Central memory CD8-positive, alpha-beta T cell (primary cell): ENCODE data around the gene ABHD6.
"Not testable (repeated sequence)": the region's sequence is repeated elsewhere in the genome, so short reads cannot be mapped to it uniquely, and the experiment has no call there.

Experiments
- ATAC-seq: fragments of 150-1000 bp; cut with Tn5 transposase; replicated peaks from 2 replicates; pipeline ENCODE4 v1.10.0; 2022; ENCODE audit warnings: mild to moderate bottlenecking, moderate FRiP score, moderate number of reproducible peaks; ENCODE audit not compliant: poor library complexity, severe bottlenecking; ENCODE audit errors: extremely low read depth
- DNase-seq, 2 donors: peaks; one replicate each; pipeline ENCODE4 v3.0.0; 2021; ENCODE audit warnings: low spot score in 2 of 2
- H3K27ac Mint-ChIP-seq: one replicate; pipeline ENCODE4 v1.8.0; 2022; ENCODE audit warnings: low read depth, mild to moderate bottlenecking, moderate library complexity, mixed read lengths
- H3K27me3 Mint-ChIP-seq: one replicate; pipeline ENCODE4 v1.8.0; 2022; ENCODE audit warnings: mixed read lengths
- H3K36me3 Mint-ChIP-seq: one replicate; pipeline ENCODE4 v1.8.0; 2022; ENCODE audit warnings: mild to moderate bottlenecking, moderate library complexity, mixed read lengths; ENCODE audit not compliant: insufficient read depth
- H3K4me1 Mint-ChIP-seq: one replicate; pipeline ENCODE4 v1.8.0; 2022; ENCODE audit warnings: mixed read lengths
- H3K4me3 Mint-ChIP-seq: one replicate; pipeline ENCODE4 v1.8.0; 2022; ENCODE audit warnings: mild to moderate bottlenecking, moderate library complexity, mixed read lengths
- H3K9me3 Mint-ChIP-seq: one replicate; pipeline ENCODE4 v1.8.0; 2022; ENCODE audit warnings: mixed read lengths

The ABHD6 gene

GRCh38 chr3:58215317-58216025, 22.1 kb upstream of the ABHD6 start:
- Mint-ChIP-seq H3K4me3 (peak overlapping the region; percentile 19), H3K36me3 (peaks cover 3% of the 10 kb centered on the region), H3K27me3 (no peaks in the 10 kb centered on the region), H3K9me3 (no peaks in the 10 kb centered on the region), H3K4me1 (peaks cover 23% of the 10 kb centered on the region), H3K27ac (peak overlapping the region; percentile 88)
- ATAC-seq (no peak), DNase-seq (no peak)

GRCh38 chr3:58216496-58217195, 20.9 kb upstream of the ABHD6 start:
- peaks cover 4% of the 10 kb centered on the region for H3K36me3 Mint-ChIP-seq
- no peaks in the 10 kb centered on the region for H3K27me3 Mint-ChIP-seq
- no peak for DNase-seq
- H3K4me1 Mint-ChIP-seq = peaks cover 27% of the 10 kb centered on the region
- H3K27ac Mint-ChIP-seq = no peak overlapping the region
- H3K4me3 Mint-ChIP-seq = no peak overlapping the region
- H3K9me3 Mint-ChIP-seq = no peaks in the 10 kb centered on the region
- no peak for ATAC-seq

GRCh38 chr3:58217209-58217811, 20.3 kb upstream of the ABHD6 start:
- H3K36me3 Mint-ChIP-seq = peaks cover 5% of the 10 kb centered on the region
- peak overlapping the region; percentile 34 for H3K4me3 Mint-ChIP-seq
- ATAC-seq = peak; percentile 53
- peaks cover 30% of the 10 kb centered on the region for H3K4me1 Mint-ChIP-seq
- H3K27ac Mint-ChIP-seq = no peak overlapping the region
- peak; percentile 27 to 30 for DNase-seq
- H3K9me3 Mint-ChIP-seq = no peaks in the 10 kb centered on the region
- H3K27me3 Mint-ChIP-seq = no peaks in the 10 kb centered on the region

GRCh38 chr3:58218904-58219303, 18.7 kb upstream of the ABHD6 start:
- Mint-ChIP-seq H3K9me3 (no peaks in the 10 kb centered on the region), H3K27ac (no peak overlapping the region), H3K4me3 (no peak overlapping the region), H3K27me3 (no peaks in the 10 kb centered on the region), H3K36me3 (peaks cover 5% of the 10 kb centered on the region), H3K4me1 (peaks cover 35% of the 10 kb centered on the region)
- ATAC-seq (no peak), DNase-seq (no peak)

- peak overlapping the region; percentile 17 for H3K27ac Mint-ChIP-seq
- H3K27me3 Mint-ChIP-seq = no peaks in the 10 kb centered on the region
- DNase-seq (no peak), ATAC-seq (peak; percentile 62)
- peaks cover 7% of the 10 kb centered on the region for H3K36me3 Mint-ChIP-seq
- no peaks in the 10 kb centered on the region for H3K9me3 Mint-ChIP-seq
- H3K4me3 Mint-ChIP-seq = no peak overlapping the region
- peaks cover 17% of the 10 kb centered on the region for H3K4me1 Mint-ChIP-seq
Measured at GRCh38 chr3:58222161-58222724, 15.3 kb upstream of the ABHD6 start.

- no peak for ATAC-seq
- H3K9me3 Mint-ChIP-seq = no peaks in the 10 kb centered on the region
- peaks cover 4% of the 10 kb centered on the region for H3K27me3 Mint-ChIP-seq
- DNase-seq = no peak
- no peak overlapping the region for H3K4me3 Mint-ChIP-seq
- H3K27ac Mint-ChIP-seq = no peak overlapping the region
- peaks cover 4% of the 10 kb centered on the region for H3K36me3 Mint-ChIP-seq
- H3K4me1 Mint-ChIP-seq = peaks cover 12% of the 10 kb centered on the region
Measured at GRCh38 chr3:58223855-58224254, 13.7 kb upstream of the ABHD6 start.

- peaks cover 36% of the 10 kb centered on the region for H3K27me3 Mint-ChIP-seq
- not testable (repeated sequence) for H3K36me3 Mint-ChIP-seq, H3K27ac Mint-ChIP-seq, H3K4me3 Mint-ChIP-seq, H3K4me1 Mint-ChIP-seq, H3K9me3 Mint-ChIP-seq, DNase-seq, ATAC-seq
Measured at GRCh38 chr3:58227933-58228332, 9.7 kb upstream of the ABHD6 start.

- ATAC-seq = no peak
- DNase-seq = no peak
- H3K36me3 Mint-ChIP-seq = no peaks in the 10 kb centered on the region
- no peak overlapping the region for H3K27ac Mint-ChIP-seq
- no peaks in the 10 kb centered on the region for H3K9me3 Mint-ChIP-seq
- no peaks in the 10 kb centered on the region for H3K4me1 Mint-ChIP-seq
- H3K27me3 Mint-ChIP-seq = peaks cover 40% of the 10 kb centered on the region
- H3K4me3 Mint-ChIP-seq = no peak overlapping the region
Measured at GRCh38 chr3:58230876-58231552, 6.6 kb upstream of the ABHD6 start.

- H3K9me3 Mint-ChIP-seq = no peaks in the 10 kb centered on the region
- no peak for ATAC-seq
- DNase-seq = no peak
- no peak overlapping the region for H3K27ac Mint-ChIP-seq
- peaks cover 40% of the 10 kb centered on the region for H3K27me3 Mint-ChIP-seq
- no peak overlapping the region for H3K4me3 Mint-ChIP-seq
- peaks cover 2% of the 10 kb centered on the region for H3K36me3 Mint-ChIP-seq
- H3K4me1 Mint-ChIP-seq = no peaks in the 10 kb centered on the region
Measured at GRCh38 chr3:58231666-58232065, 5.9 kb upstream of the ABHD6 start.

GRCh38 chr3:58234516-58234931, 3.1 kb upstream of the ABHD6 start:
- Mint-ChIP-seq H3K9me3 (no peaks in the 10 kb centered on the region), H3K27me3 (peaks cover 29% of the 10 kb centered on the region), H3K4me1 (peaks cover 7% of the 10 kb centered on the region), H3K4me3 (no peak overlapping the region), H3K36me3 (peaks cover 8% of the 10 kb centered on the region), H3K27ac (no peak overlapping the region)
- ATAC-seq (no peak), DNase-seq (no peak)

- Mint-ChIP-seq H3K9me3 (no peaks in the 10 kb centered on the region), H3K27me3 (peaks cover 23% of the 10 kb centered on the region), H3K4me3 (peak overlapping the region; percentile 85), H3K36me3 (peaks cover 8% of the 10 kb centered on the region), H3K27ac (peak overlapping the region; percentile 80), H3K4me1 (peaks cover 7% of the 10 kb centered on the region)
- DNase-seq (no peak), ATAC-seq (no peak)
Measured at GRCh38 chr3:58235970-58236369, 1.6 kb upstream of the ABHD6 start.

GRCh38 chr3:58236527-58237237, 910 bp upstream of the ABHD6 start:
- peaks cover 13% of the 10 kb centered on the region for H3K4me1 Mint-ChIP-seq
- no peak for ATAC-seq

More at GRCh38 chr3:58236527-58237237, 910 bp upstream of the ABHD6 start:
- peaks cover 8% of the 10 kb centered on the region for H3K36me3 Mint-ChIP-seq
- H3K27ac Mint-ChIP-seq = peak overlapping the region; percentile 80
- peaks cover 16% of the 10 kb centered on the region for H3K27me3 Mint-ChIP-seq
- H3K9me3 Mint-ChIP-seq = no peaks in the 10 kb centered on the region
- no peak for DNase-seq
- H3K4me3 Mint-ChIP-seq = peak overlapping the region; percentile 85
